GM23338 (cell line): ENCODE data around the gene KLK11.

Experiments used
- CREB1 ChIP-seq: fragments of 250-450 bp; sonication (Bioruptor Pico); IDR thresholded peaks from 2 replicates; pipeline ENCODE4 v1.5.0; 2020; ENCODE audit warnings: low read depth, mild to moderate bottlenecking, moderate library complexity
- CTCF ChIP-seq, 2 experiments: fragments of 200-600 bp in 1 of 2; sonication (generic) in 1 of 2; conservative IDR thresholded peaks; 2 replicates each; pipeline versions ENCODE4 v1.5.1 to v1.6.1; 2016 to 2017; ENCODE audit warnings: antibody characterized with exemption in 2 of 2, low read depth in 2 of 2, mild to moderate bottlenecking in 2 of 2, moderate library complexity in 1 of 2
- ETS1 ChIP-seq: IDR thresholded peaks from 2 replicates; pipeline ENCODE4 v1.6.1; 2016; ENCODE audit warnings: antibody characterized with exemption
- EZH2 ChIP-seq: fragments of 200-600 bp; sonication (generic); IDR thresholded peaks from one replicate; pipeline ENCODE4 v1.8.0; 2017; ENCODE audit warnings: antibody characterized with exemption, mild to moderate bottlenecking, low read depth; ENCODE audit not compliant: unreplicated experiment
- EZH2phosphoT487 ChIP-seq: fragments of 200-600 bp; sonication (generic); IDR thresholded peaks from one replicate; pipeline ENCODE4 v1.8.1; 2018; ENCODE audit warnings: antibody characterized with exemption; ENCODE audit not compliant: unreplicated experiment
- JUNB ChIP-seq: IDR thresholded peaks from one replicate; pipeline ENCODE4 v1.6.1; 2016; ENCODE audit warnings: antibody characterized with exemption; ENCODE audit not compliant: unreplicated experiment
- NANOG ChIP-seq: IDR thresholded peaks from 2 replicates; pipeline ENCODE4 v1.6.1; 2016; ENCODE audit warnings: antibody characterized with exemption, borderline replicate concordance
- POLR2AphosphoS5 ChIP-seq: IDR thresholded peaks from 2 replicates; pipeline ENCODE4 v1.6.1; 2016; ENCODE audit warnings: antibody characterized with exemption, low read depth
- STAT1 ChIP-seq: IDR thresholded peaks from one replicate; pipeline ENCODE4 v1.6.1; 2016; ENCODE audit warnings: antibody characterized with exemption; ENCODE audit not compliant: unreplicated experiment
- ZNF114 ChIP-seq: fragments of 250-450 bp; sonication (Bioruptor Pico); IDR thresholded peaks from 2 replicates; pipeline ENCODE4 v1.5.0; 2020; ENCODE audit warnings: mild to moderate bottlenecking, moderate library complexity
- ZNF331 ChIP-seq: fragments of 250-450 bp; sonication (Bioruptor Pico); IDR thresholded peaks from 2 replicates; pipeline ENCODE4 v1.5.0; 2020; ENCODE audit warnings: low read depth, mild to moderate bottlenecking, moderate library complexity
- ZNF462 ChIP-seq: fragments of 250-450 bp; sonication (Bioruptor Pico); IDR thresholded peaks from 2 replicates; pipeline ENCODE4 v1.5.0; 2020; ENCODE audit warnings: mild to moderate bottlenecking, moderate library complexity
- TF ChIP-seq, protein P1 (sequence below): IDR thresholded peaks from one replicate; pipeline ENCODE4 v1.6.1; 2018; ENCODE audit warnings: antibody characterized with exemption; ENCODE audit not compliant: unreplicated experiment

GRCh38 chr19:51043497-51043896, 17.1 kb upstream of the KLK11 start:
- TF ChIP-seq CTCF (conservative IDR thresholded peaks at IDR 0.05; ENCODE audit: low read depth in 2 of 2), result no peak
- no peak for TF ChIP-seq POLR2AphosphoS5
- TF ChIP-seq EZH2phosphoT487, result no peak
- no peak for TF ChIP-seq ZNF462 (CRISPR knock-in tag)
- no peak for TF ChIP-seq ETS1
- TF ChIP-seq, protein P1, sequence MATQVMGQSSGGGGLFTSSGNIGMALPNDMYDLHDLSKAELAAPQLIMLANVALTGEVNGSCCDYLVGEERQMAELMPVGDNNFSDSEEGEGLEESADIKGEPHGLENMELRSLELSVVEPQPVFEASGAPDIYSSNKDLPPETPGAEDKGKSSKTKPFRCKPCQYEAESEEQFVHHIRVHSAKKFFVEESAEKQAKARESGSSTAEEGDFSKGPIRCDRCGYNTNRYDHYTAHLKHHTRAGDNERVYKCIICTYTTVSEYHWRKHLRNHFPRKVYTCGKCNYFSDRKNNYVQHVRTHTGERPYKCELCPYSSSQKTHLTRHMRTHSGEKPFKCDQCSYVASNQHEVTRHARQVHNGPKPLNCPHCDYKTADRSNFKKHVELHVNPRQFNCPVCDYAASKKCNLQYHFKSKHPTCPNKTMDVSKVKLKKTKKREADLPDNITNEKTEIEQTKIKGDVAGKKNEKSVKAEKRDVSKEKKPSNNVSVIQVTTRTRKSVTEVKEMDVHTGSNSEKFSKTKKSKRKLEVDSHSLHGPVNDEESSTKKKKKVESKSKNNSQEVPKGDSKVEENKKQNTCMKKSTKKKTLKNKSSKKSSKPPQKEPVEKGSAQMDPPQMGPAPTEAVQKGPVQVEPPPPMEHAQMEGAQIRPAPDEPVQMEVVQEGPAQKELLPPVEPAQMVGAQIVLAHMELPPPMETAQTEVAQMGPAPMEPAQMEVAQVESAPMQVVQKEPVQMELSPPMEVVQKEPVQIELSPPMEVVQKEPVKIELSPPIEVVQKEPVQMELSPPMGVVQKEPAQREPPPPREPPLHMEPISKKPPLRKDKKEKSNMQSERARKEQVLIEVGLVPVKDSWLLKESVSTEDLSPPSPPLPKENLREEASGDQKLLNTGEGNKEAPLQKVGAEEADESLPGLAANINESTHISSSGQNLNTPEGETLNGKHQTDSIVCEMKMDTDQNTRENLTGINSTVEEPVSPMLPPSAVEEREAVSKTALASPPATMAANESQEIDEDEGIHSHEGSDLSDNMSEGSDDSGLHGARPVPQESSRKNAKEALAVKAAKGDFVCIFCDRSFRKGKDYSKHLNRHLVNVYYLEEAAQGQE, result no peak
- no peak for TF ChIP-seq ZNF331 (CRISPR knock-in tag)
- no peak for TF ChIP-seq EZH2
- no peak for TF ChIP-seq NANOG
- TF ChIP-seq ZNF114, result no peak
- TF ChIP-seq CREB1, result no peak
- TF ChIP-seq JUNB, result no peak
- TF ChIP-seq STAT1, result no peak
